ENCODE results near the gene EMP3.
"Not testable (repeated sequence)": the region's sequence is repeated elsewhere in the genome, so short reads cannot be mapped to it uniquely, and the experiment has no call there.

Gene EMP3, protein sequence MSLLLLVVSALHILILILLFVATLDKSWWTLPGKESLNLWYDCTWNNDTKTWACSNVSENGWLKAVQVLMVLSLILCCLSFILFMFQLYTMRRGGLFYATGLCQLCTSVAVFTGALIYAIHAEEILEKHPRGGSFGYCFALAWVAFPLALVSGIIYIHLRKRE

GRCh38 chr19:48325265-48325910 is at the start of gene EMP3:
TSS of gene EMP3 (plus strand) at chr19:48325552. CDS start at chr19:48326845, 1,293 bp downstream.
- DNase-seq, result peak; percentile 80 to 89 (median 80)

- no peak for DNase-seq
These were observed 45.6 kb upstream of the EMP3 start for GRCh38 chr19:48279747-48280146.

- no peak for DNase-seq
These were observed 41.4 kb upstream of the EMP3 start for GRCh38 chr19:48283908-48284307.

GRCh38 chr19:48284896-48285295 is 40.5 kb upstream of the EMP3 start:
- no peak for DNase-seq

- DNase-seq, result no peak
These were observed 37.6 kb upstream of the EMP3 start for GRCh38 chr19:48287748-48288147.

DNA sequence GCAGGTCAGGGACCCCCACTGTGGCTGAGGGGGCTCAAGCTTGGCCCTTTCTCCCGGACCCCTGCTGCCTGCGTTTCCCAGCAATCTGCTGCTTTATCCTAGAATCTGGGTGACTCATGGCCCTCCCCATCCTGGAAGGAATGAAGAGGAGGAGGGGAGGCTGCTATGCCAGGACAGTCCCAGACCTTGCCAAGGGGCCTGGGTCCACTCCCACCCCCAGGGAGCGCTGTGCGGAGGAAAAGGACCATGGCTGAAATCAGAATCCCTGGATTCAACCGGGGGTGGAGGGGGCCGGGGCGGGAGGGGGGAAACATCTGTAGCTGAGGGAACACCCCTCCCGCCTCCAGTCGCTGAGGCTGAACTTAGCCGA is 35.0 kb upstream of the EMP3 start:
- DNase-seq, result peak in 1 of 3 donors; percentile 8

- peak; percentile 67 to 83 (median 75) for DNase-seq
These were observed 34.4 kb upstream of the EMP3 start for GRCh38 chr19:48290771-48291488.

DNA sequence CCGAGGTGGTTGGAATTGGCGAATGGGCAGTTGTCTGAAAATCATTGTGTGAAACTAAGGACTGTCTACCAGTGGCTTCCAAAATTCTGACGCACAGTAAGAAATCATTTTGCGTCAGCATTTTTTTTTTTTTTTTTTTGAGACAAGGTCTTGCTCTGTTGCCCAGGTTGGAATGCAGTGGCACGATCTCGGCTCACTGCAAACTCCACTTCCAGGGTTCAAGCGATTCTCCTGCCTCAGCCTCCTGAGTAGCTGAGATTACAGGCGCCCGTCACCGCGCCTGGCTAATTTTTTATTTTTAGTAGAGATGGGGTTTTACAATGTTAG is 33.9 kb upstream of the EMP3 start:
- not testable (repeated sequence) for DNase-seq

DNA sequence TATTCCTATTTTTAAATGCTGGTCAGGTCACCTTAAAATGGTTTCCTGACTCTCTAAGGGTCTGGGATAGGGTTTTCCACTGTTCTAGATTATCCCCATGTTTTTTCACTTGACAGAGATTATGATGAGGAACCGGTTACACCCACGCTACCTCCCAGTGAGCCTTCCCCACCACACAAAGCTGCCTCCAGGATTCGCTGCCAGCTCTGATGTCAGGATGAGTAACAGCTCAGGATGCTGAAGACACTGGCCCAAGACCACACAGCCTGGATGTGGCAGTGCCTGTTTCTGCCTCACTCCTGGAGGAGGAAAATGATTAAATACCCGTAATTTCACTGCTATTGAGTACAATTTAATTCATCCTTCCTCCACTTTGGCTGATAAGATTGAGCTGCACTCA is 32.6 kb upstream of the EMP3 start:
- DNase-seq, result peak; percentile 62 to 68 (median 67)

- no peak for DNase-seq
These were observed 29.9 kb upstream of the EMP3 start for GRCh38 chr19:48295458-48295857.

DNA sequence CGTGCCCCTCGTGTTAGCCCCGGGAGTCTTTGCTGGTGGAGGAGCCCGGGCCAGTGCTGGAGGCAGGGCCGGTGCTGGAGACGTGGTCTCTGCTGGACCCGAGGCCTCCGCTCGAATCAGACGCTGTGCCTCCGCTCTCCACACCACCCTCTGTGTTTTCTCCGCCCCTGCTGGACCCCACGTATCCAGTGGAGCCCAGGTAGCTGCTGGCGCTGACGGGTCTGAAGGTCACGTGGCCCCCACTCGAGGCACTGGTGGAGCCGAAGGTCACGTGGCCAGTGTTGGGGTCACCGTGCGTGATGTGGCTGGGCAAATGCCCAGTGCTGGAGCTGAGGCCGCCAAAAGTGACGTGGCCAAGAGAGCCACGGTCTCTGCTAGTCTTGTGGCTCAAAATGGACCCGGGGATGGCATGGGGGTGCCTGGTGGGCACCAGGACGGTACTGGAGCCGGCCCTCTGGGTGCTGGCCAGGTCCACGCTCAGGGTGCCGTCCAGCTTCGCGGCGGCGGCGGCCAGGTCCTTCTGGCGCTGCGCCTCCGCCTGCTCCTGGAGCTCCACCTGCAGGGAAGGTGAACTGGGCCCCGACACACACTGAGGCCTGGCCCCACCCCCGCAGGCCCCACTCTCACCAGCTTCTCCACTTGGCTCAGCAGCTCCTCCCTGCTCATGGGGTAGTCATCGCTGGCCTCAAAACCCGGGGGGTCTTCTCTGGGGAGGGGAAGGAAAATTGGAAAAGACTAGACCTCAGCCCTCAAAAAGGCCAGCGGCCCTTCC is 28.2 kb upstream of the EMP3 start:
- no peak for DNase-seq

DNA sequence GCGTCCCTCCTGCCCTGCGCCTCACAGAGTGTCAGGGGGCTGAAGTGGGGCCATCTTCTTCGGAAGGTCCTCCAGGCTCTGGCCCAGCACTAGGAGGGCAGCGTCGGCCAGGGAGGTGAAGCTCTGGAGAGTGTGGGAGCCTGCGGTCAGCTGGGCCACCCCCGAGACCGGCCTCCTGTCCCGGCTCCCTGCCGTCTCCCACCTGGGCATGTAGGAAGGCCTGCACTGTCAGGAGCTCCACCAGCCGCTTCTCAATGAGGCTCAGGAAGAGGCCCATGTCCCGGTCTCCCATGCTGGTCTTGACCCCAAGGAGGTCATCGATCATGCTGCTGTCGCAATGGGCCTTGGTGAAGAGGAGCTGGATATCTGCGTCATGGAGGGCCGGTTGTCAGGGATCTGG is 27.4 kb upstream of the EMP3 start:
- DNase-seq, result no peak

GRCh38 chr19:48301886-48302599 is 23.3 kb upstream of the EMP3 start:
- no peak for DNase-seq

- DNase-seq, result no peak
These were observed 22.8 kb upstream of the EMP3 start for GRCh38 chr19:48302600-48302959.

DNA sequence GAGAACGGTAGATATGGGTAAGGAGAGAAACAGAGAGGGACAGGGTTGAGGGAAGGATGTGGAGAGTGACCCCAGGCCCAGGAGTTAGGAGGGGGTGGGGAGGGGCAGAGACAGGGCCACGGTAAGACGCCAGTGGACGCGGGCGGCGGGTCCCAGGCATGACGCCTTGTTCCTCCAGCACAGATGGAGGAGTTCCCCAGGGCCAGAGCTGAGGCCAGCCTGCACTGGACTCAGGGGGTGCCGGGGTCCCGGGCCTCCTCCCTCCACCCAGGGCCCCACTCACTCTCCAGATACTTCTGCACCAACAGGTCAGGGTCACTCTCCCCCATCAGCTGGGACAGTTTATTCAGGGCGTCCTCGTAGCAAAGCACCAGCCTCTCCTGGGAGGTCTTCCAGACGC is 22.0 kb upstream of the EMP3 start:
- no peak for DNase-seq

GRCh38 chr19:48303866-48304265 is 21.5 kb upstream of the EMP3 start:
- DNase-seq, result no peak

- no peak for DNase-seq
These were observed 16.4 kb upstream of the EMP3 start for GRCh38 chr19:48308631-48309586.

DNA sequence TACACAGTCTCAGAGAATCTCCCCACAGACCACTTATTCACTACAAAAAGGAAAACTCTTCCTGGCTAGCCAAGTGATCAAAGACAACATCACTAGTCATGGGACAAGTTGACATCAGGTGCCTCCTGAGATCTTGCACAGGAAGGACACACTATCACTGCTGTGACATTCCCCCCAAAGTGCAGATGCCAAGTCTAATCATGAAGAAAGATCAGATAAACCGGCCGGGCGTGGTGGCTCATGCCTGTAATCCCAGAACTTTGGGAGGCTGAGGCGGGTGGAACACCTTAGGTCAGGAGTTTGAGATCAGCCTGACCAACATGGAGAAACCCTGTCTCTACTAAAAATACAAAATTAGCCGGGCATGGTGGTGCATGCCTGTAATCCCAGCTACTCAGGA is 15.6 kb upstream of the EMP3 start:
- not testable (repeated sequence) for DNase-seq

GRCh38 chr19:48310227-48310626 is 15.1 kb upstream of the EMP3 start:
- DNase-seq, result no peak

DNA sequence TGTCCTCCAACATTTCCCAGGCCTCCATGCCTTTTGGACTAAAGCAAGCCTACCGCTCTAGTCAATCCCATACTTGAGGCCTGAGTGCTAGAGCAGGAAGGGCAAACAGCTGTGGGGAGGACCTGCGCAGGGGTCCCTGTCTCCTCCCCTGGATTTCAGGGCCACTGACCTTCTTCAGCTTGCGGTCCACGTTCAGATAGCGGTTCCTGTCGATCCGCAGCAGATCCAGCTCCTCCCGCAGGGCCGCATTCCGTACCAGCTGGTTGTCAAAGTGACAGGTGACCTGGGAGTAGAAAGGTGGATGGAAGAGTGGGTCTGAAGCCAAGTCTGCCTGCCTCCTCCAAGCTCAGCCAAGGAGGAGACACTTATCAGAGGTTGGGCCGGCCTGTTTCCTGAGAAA is 14.0 kb upstream of the EMP3 start:
- DNase-seq, result no peak

- DNase-seq, result no peak
These were observed 9.6 kb upstream of the EMP3 start for GRCh38 chr19:48315712-48316111.

DNA sequence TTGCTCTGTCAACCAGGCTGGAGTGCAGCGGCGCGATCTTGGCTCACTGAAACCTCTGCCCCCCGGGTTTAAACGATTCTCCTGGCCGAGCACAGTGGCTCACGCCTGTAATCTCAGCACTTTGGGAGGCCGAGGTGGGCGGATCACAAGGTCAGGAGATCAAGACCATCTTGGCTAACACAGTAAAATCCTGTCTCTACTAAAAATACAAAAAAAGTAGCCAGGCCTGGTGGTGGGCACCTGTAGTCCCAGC is 7.7 kb upstream of the EMP3 start:
- DNase-seq, result not testable (repeated sequence)

Data from suppressor macrophage treated with lipopolysaccharide for 1 hour (primary cell).